SHP77 (cell line): ENCODE data around the gene EXOC2.

ENCODE experiments used
- DNase-seq, 2 experiments: peaks; one replicate each; lab custom pipeline; 2025; lab: John Stamatoyannopoulos, UW

EXOC2 gene, protein sequence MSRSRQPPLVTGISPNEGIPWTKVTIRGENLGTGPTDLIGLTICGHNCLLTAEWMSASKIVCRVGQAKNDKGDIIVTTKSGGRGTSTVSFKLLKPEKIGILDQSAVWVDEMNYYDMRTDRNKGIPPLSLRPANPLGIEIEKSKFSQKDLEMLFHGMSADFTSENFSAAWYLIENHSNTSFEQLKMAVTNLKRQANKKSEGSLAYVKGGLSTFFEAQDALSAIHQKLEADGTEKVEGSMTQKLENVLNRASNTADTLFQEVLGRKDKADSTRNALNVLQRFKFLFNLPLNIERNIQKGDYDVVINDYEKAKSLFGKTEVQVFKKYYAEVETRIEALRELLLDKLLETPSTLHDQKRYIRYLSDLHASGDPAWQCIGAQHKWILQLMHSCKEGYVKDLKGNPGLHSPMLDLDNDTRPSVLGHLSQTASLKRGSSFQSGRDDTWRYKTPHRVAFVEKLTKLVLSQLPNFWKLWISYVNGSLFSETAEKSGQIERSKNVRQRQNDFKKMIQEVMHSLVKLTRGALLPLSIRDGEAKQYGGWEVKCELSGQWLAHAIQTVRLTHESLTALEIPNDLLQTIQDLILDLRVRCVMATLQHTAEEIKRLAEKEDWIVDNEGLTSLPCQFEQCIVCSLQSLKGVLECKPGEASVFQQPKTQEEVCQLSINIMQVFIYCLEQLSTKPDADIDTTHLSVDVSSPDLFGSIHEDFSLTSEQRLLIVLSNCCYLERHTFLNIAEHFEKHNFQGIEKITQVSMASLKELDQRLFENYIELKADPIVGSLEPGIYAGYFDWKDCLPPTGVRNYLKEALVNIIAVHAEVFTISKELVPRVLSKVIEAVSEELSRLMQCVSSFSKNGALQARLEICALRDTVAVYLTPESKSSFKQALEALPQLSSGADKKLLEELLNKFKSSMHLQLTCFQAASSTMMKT

DNA sequence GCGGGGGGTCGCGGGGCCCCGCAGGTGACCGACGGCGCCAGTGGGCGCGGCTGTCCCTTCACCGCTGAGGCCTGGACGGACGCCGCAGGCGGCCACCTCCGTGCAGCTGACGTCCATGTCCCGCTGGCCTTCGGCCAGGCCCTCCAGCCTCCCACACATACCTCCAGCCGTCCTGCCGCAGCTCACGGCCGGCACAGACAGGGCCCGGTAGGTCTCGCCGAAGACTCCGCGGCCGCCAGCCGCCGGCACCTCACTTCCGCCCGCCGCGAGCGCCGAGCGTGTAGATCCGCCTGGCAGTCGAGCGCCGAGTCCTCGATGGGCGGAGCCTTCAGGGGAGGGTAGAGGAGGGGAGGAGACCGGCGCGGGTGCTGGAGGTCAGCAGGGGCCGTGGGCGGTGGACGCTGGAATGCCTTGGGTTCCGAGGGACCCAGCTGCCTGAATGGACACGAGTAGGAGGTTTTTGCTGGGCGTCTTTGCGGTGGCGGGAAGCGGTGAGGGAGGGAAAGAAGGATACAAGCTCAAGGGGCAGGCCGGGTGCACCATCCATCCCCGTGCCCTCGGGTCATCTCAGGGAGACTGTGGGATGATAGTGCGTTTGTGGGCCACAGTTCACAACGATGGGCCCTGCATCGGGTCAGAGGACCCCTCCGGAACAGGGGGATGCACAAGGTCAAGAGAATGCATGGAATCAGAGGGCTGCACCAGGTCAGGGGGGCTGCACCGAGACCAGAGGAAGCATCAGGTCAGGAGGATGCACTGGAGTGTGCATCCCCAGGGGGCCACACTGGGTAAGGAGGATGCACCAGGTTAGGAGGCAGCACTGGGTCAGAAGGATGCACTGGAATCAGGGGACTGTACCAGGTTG lies at the start of gene EXOC2:
Gene EXOC2, minus strand, starts transcription at position 282 of the 865 bp plus-strand sequence. CDS start 55,321 bp downstream, outside the sequence.
- peak; percentile 73 to 87 for DNase-seq

DNA sequence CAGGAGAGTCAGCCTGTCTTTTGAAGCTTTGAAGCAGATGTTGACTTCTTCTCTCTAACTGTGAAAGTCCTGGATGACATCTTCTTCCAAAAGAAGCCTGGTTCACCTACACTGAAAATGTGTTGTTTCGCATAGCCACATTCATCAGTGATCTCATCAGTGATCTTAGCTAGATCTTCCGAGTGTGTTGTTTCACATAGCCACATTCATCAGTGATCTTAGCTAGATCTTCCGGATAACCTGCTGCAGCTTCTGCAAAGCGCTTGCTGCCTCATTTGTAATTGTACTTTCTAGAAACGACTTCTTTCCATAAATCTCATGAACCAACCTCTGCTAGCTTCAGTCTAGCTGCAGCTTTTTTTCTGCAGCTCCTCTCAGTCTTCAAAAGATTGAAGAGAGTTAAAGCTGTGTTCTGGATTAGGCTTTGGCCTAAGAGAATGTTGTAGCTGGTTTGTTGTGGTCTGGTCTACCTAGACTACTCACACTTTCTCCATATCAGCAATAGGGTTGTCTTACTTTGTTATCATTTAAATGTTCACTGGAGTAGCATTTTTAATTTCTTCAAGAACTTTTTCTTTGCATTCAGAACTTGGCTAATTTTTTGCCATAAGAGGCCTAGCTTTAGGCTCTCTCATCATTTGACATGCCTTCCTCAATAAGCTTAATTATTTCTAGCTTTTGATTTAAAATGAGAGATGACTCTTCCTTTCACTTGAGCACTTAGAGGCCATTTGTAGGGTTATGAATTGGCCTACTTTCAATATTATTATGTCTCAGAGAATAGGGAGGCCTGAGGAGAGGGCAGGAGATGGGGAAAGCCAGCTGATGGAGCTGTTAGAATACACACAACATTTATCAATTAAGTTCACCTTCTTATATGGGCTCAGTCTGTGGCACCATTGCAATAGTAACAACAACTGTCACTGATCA lies 48.7 kb upstream of the EXOC2 start:
- no peak for DNase-seq

DNA sequence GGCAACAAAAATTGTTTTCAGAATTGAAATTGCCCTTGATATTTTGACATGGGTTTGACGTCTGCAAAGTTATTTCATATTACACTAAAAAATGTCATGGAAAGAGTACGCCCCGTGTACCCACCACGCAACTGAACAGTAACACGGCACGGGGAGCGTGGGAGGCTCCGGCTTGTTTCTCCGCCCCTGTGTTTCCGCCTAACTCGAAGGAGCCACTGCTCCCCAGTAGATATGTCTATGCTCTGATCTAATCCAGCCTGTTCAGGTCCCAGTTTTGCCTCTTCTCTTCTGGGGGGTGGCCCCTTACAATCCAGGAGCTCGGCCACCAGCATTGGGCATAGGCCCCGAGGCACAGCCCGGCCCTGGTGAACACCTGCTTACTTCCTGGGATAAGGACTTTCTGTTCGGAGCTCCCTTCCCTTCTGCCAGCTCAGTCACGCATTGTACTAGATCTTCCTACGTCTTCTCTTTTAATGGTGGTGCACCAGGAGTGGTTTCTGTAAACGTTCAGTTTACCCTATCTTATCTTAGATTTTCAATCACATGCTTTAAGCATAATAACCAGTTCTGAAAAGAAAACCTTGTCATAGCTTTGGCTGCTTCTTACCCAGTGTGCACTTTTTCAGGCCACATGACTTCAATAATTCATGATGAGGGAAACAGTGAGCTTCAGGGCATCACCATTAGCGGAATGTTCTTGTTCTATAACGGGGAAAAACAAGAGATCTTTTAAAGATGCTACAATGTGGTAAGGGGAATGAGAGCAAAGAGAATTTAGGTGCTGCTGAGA lies 43.9 kb upstream of the EXOC2 start:
- DNase-seq, result no peak

DNA sequence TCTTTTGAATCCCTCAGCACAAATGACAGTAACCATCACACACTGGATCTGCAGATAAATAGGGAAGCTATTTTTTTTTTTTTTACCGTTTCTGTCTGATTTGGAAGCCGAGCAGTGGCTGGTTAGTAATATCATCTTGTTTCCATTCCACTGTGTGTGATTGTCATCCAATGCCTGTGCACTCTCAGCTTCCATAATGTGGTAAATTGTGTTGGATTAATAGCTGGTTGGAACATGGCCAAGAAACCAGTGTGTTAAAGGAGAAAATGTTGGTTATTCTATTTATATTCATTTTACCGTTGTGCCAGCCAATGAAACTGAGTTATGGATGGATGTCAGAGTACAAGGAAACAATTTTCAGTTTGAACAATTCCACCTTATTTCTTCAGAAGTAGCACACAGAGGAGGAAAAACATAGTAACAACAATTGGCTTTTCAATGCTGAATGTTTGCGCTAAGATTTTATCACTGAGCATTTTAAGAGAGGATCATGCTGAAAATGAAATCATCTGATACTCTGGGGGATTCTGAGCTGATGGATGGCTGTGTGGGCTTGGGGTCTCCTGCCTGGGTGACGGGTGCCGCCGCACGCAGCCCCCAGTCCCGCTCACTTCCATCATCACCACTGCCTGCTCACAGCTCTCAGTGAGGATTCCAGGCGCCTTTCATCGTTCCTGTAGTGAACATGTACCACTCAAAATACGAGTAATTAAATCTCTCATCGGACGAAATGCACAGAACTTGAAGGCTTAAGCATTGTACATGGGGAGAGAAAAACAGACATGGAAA lies 40.7 kb upstream of the EXOC2 start:
- DNase-seq, result no peak

DNA sequence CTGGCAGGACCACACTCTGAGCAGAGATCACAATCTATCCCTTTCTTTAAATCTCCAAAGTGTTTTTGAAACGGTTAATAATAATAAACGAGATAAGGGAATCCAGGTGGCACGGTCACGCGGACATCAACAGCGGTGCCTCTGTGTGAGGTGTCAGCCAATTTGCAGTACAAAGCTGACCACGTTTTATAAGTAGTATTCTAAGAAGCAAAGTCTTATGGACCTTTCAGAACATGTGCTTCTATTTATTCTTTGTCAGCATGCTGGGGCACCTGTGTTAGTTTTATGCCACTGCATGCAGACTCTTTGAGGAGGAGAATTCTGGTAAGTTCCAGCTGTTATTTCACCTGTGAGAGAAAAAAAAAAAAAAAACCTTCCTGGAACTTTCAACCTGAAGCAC lies 39.0 kb upstream of the EXOC2 start:
- no peak for DNase-seq

DNA sequence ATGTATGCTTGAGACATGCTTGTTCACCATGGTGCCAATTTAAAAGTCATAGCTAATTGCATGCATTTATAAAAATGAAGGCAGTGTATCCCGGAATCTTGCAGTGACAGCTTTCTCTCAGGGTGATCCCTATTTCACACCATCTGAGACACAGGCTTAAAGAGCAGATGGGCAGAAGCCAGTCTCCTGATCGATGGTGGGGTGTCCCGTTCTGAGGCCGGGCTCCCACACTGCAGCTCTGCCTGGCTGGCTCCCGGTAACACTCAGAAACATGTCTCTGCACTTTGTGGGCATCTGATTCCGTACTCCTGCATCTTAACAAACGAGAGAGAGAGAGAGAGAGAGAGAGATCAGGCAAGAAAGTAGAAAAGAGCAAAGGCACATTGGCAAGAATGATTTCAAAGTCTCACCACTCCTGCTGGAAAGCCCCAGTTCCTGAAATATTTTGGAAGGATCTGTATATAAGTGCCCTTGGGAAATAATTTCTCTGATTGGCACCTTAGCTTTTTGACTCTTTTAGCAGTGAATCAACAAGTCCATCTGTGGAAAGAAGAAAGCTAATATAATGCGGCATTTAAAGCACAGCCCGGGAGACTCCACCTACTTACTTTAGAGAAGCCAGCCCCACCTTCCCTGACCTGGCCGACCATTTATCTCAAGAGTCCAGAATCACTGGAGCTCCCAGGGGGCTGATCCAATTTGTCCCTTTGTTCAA lies 36.8 kb upstream of the EXOC2 start:
- no peak for DNase-seq

DNA sequence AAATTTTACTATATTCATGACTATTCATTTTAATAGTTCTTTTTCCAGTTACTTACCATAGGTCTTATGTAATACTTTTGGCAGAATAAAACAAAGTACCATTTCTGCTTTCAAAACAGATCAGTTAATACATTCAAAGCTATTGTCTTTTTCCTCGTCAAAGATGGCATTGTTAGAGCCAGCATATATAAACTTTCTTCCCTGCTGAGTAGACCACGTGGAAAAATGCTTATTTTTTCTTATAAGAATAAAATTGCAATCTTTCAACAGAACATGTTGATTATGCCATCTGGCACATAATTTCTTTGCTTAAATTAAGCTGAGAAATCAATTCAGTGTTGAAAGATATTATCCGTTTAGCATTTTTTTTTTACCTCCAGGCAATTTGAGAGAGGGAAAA lies 34.9 kb upstream of the EXOC2 start:
- no peak for DNase-seq

DNA sequence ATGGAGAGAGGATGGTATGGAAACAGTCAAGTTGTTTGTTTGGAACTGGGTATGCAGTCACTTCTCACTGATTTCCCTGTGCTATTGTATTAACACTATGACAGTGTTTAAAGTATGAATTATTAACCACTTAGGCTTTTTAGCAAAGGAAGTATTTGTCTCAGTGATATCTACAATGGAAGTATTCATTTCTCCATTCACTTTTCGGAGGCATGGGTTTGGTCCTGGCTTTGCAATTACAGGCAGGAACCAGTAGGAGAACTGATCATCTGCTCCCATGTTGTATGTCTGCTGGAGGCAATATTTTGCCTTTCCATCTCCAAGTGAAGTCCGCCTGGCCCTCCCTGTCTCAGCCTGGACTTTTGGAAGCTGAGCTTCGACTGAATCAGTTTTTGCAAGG lies 30.6 kb upstream of the EXOC2 start:
- DNase-seq, result no peak

DNA sequence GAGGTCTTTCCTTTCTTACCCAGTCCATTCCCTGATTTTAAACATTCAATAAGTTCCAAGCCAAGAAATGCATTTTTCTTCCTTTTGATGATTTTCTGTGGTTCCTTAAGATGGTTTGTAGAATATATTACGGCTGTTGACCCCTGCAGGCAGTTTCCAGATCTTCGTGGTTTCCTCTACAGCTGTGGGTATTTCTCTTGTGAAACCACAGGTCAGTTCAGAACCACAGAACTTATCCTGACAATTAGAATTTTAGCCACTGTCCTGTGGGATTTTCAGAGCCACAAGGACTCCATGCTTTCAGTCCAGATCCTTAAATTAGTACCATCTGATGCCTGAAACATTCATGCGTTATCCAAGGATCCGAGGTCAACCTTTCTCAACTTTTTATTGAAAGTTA lies 29.7 kb upstream of the EXOC2 start:
- no peak for DNase-seq

DNA sequence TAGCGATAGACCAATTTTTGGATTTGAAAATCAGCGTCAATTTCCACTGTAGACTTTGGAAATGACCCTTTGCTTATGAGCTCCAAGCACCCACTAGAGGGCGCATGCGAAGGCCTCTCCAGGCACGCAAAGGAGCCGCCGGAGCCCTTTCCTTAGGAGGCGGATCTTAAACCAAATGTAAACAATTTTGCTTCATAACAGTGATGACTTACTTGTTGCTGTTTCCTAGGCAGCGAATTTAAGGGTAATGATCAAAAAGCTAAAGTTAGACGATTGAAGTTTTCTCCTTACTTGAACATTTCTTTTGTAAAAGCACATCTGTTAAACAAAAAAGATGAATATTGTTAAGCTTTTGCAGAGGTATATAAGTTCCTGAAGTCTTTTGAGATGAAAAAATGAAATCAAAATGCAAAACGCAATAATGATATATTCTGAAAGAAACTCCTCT lies 29.2 kb upstream of the EXOC2 start:
- DNase-seq, result peak; percentile 75 to 83

DNA sequence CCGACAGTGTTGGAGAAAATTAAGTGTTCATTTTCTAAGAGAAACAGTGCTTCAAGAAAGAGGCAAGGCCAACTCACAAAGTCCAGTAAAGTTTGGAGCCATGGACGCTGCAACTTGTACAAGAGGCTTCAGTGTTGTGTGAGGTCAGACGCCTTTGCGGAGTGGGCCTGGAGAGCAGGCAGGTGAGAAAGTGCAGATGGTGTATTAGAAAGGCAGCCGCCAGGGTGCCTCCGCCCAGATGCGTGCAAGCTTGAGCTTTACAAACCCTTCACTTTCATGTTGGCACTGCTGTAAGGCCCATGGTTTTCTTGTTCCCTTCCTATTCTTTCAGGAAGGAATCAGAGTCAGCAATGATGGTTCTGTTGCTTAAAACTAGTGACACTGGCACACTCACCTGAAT lies 25.4 kb upstream of the EXOC2 start:
- DNase-seq, result no peak

DNA sequence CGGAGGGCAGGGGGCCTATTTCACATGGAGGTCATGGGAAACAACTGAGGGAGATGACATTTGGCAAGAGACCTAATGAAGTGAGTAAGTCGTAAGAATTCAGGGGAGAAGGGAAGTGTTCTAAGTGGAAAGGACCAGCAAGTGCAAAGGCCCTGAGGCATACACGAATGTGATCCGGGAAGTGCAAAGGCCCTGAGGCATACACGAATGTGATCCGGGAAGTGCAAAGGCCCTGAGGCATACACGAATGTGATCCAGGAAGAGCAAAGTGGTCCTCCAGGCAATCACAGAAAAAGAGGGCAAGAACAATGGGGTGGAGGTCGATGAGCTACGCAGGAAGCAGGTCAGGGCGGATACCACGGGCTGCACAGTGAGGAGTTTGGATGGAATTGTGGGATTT lies 24.2 kb upstream of the EXOC2 start:
- DNase-seq, result no peak

DNA sequence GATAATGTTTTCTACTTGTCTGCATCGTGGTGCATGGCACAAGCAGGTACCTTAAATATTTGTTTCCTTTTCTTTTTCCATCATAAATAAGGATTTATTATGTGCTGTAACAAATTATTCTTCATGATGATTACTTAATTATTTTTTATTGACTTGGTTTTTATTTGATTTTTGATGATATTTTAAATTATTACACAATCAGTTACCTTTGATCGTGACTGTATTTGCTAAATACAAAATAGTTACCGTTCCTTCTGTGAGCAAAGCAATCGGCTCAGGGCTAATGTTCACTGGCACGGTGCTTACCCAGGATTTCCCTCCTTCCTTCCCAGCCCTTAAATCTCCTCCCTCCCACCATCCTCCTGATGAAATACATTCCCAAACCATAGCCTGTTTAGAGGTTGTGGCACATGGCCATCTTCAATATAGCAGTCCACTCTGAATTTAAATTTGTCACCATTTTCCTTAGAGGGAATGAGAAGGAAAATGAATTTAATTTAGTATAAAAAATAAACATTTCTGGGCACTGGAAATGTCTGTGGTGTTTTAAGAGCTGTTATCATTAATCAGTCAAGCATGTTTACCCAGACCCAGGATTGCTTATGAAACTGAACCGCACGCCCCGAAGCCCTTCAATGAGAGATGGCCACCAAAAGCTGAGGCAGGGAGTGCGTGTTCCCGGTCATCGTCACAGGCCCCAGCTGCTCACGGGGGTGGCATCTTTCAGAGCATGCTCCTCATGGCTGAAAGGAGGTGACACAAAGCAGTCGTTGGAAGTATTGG lies 23.0 kb upstream of the EXOC2 start:
- no peak for DNase-seq

DNA sequence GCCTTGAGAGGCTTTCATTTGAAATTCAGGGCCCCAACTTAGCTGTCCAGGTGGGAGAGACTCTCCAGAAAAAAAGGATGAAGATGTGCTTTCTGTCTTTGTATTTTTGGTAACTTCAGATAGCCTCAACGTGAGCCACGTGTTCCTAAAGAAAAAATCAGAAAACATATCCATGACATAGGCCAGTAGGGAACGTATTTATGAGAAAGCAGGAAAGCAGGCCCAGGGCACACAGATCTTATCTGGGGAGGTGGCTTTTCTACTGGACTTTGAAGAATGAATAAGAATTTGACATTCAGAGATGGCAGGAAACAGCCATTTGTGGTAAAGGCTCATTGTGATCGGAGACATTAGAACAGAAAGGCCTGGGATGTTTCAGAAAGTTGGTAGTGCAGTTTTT lies 21.2 kb upstream of the EXOC2 start:
- no peak for DNase-seq

DNA sequence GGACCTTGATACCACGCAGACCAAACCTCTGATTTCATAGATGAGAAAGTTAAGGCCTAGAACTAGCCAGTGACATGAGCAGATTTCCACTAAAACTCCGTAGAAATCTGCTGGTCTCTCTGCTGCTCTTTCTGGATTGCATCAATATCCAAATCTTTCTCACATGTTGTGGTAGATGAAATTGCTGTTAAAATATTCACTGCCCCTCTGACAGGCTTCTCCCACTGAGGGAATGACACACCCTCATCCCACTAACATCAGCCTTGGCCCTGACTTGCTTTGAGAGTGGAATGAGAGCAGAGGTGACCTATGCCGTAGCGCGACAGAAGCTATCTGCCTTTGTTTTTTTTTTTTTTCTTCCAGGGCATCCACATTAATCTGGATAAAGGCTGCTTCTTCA lies 20.4 kb upstream of the EXOC2 start:
- DNase-seq, result no peak

DNA sequence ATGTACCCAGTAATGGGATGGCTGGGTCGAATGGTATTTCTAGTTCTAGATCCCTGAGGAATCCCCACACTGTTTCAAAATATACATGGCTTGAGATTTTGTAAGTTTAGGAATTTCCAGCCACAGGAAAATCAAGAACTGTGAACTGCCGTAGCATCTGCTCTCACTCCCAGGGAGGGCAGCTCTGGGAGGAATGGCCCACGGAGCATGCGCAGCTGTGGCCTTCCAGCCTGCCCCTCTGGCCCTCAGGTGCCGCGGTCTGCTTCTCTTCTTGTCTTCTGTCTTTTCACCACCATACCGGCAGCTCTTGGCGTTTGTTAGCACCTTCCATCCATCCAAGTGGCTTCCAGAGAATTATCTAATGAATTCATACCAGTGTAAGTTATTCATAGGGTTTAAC lies 19.9 kb upstream of the EXOC2 start:
- DNase-seq, result no peak

DNA sequence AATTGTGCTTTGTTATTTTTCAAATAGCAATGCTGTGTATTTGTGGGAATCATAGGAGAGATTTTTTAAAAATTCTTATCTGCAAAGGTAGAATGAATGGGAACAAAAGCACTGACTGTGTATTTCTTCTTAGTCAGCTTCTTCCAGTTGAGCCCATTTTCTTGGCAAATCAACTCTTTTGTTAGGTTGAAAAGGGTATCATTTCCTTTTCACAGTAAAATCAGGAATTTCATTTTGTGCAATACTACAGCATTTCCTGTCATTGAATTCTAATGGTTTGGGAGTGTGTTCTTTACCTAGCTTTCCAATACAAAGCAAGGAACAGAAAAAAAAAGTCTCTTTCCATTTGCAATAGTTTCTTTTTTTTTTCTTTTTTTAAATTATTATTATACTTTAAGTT lies 19.0 kb upstream of the EXOC2 start:
- DNase-seq, result no peak
